DND-41 (cell line): ENCODE measurements around the gene VCAM1.

ENCODE experiments used
- ATAC-seq: fragments of 200-7000 bp; cut with Tn5 transposase; 3 replicates; pipeline ENCODE4 v1.9.1; 2021; ENCODE audit warnings: low read depth; ENCODE audit not compliant: insufficient read depth
- DNase-seq: peaks from one replicate; pipeline ENCODE4 v3.0.0-alpha.2; 2020
- H2AFZ ChIP-seq: 2 replicates; pipeline ENCODE4 v1.6.0; 2012; ENCODE audit warnings: low read depth, low read length
- H3K27ac ChIP-seq: 2 replicates; pipeline ENCODE4 v1.5.1; 2012; ENCODE audit warnings: low read length, inconsistent platforms
- H3K27me3 ChIP-seq: fragments of 200-600 bp; sonication (generic); 2 replicates; pipeline ENCODE4 v1.6.0; 2012; ENCODE audit warnings: low read length, mild to moderate bottlenecking, inconsistent platforms; ENCODE audit not compliant: insufficient read depth, poor library complexity
- H3K36me3 ChIP-seq: 2 replicates; pipeline ENCODE4 v1.5.1; 2012; ENCODE audit warnings: low read length, inconsistent platforms; ENCODE audit not compliant: insufficient read depth
- H3K4me1 ChIP-seq: 2 replicates; pipeline ENCODE4 v1.5.1; 2012; ENCODE audit warnings: mild to moderate bottlenecking, low read length; ENCODE audit not compliant: insufficient read depth
- H3K4me2 ChIP-seq: 2 replicates; pipeline ENCODE4 v1.6.0; 2012; ENCODE audit warnings: mild to moderate bottlenecking, moderate library complexity, low read length, inconsistent platforms; ENCODE audit not compliant: insufficient read depth
- H3K4me3 ChIP-seq, 2 experiments: fragments of 200-600 bp in 1 of 2; shearing (Covaris generic) in 1 of 2; 2 replicates each; pipeline ENCODE4 v1.5.1; 2012 to 2016; ENCODE audit warnings: inconsistent platforms in 2 of 2, low read length in 2 of 2, mild to moderate bottlenecking in 2 of 2, low read depth in 1 of 2, moderate library complexity in 1 of 2
- H3K79me2 ChIP-seq: 2 replicates; pipeline ENCODE4 v1.6.0; 2012; ENCODE audit warnings: low read length, inconsistent platforms; ENCODE audit not compliant: insufficient read depth
- H3K9ac ChIP-seq: 2 replicates; pipeline ENCODE4 v1.6.0; 2012; ENCODE audit warnings: low read depth, mild to moderate bottlenecking, inconsistent platforms, low read length, moderate library complexity
- H3K9me3 ChIP-seq: 2 replicates; pipeline ENCODE4 v1.5.1; 2012; ENCODE audit warnings: low read length, moderate library complexity, mild to moderate bottlenecking, inconsistent platforms; ENCODE audit not compliant: insufficient read depth, severe bottlenecking
- H4K20me1 ChIP-seq: 2 replicates; pipeline ENCODE4 v1.6.0; 2012; ENCODE audit warnings: low read length; ENCODE audit not compliant: insufficient read depth
- EZH2 ChIP-seq: IDR thresholded peaks from 3 replicates; pipeline ENCODE4 v1.6.1; 2012; ENCODE audit warnings: borderline replicate concordance, low read depth, mild to moderate bottlenecking, moderate library complexity, low read length, inconsistent platforms; ENCODE audit not compliant: severe bottlenecking
- TF ChIP-seq, protein P1 (sequence below): IDR thresholded peaks from 2 replicates; pipeline ENCODE4 v1.5.1; 2012; ENCODE audit warnings: borderline replicate concordance, low read length, moderate library complexity, mild to moderate bottlenecking; ENCODE audit not compliant: poor library complexity, severe bottlenecking; ENCODE audit errors: extremely low read depth

Gene VCAM1

DNA sequence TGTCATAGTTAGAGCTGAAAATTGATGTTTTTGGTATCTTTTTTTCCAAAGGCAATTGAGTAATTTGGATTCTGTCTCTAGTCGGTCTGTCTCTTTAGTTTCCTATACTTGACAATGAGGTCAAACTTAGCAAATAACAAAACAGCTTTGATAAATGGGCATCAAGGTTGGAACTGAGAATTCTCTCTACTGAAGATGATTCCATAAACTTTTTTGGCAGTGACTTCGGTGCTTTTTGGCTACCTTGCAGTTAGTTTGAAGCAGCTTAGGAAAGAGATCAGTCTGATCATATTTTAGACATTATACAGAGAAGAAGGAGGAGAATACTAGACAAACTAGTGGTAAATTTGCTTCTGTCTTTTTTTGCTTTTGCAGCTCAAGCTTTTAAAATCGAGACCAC, 559 bp downstream of the VCAM1 start:
- no peaks in the 10 kb centered on the region for H4K20me1 ChIP-seq
- no peak overlapping the region for H3K27ac ChIP-seq
- ATAC-seq, result no peak
- TF ChIP-seq EZH2, result no peak
- TF ChIP-seq, protein P1, sequence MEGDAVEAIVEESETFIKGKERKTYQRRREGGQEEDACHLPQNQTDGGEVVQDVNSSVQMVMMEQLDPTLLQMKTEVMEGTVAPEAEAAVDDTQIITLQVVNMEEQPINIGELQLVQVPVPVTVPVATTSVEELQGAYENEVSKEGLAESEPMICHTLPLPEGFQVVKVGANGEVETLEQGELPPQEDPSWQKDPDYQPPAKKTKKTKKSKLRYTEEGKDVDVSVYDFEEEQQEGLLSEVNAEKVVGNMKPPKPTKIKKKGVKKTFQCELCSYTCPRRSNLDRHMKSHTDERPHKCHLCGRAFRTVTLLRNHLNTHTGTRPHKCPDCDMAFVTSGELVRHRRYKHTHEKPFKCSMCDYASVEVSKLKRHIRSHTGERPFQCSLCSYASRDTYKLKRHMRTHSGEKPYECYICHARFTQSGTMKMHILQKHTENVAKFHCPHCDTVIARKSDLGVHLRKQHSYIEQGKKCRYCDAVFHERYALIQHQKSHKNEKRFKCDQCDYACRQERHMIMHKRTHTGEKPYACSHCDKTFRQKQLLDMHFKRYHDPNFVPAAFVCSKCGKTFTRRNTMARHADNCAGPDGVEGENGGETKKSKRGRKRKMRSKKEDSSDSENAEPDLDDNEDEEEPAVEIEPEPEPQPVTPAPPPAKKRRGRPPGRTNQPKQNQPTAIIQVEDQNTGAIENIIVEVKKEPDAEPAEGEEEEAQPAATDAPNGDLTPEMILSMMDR, result no peak
- H3K4me3 ChIP-seq, result no peak overlapping the region
- no peaks in the 10 kb centered on the region for H3K4me1 ChIP-seq
- H3K9ac ChIP-seq, result no peak overlapping the region
- H3K79me2 ChIP-seq, result no peaks in the 10 kb centered on the region
- no peak for DNase-seq
- H3K27me3 ChIP-seq, result no peaks in the 10 kb centered on the region
- no peak overlapping the region for H2AFZ ChIP-seq
- H3K9me3 ChIP-seq, result no peaks in the 10 kb centered on the region
- no peak overlapping the region for H3K4me2 ChIP-seq
- H3K36me3 ChIP-seq, result no peaks in the 10 kb centered on the region

DNA sequence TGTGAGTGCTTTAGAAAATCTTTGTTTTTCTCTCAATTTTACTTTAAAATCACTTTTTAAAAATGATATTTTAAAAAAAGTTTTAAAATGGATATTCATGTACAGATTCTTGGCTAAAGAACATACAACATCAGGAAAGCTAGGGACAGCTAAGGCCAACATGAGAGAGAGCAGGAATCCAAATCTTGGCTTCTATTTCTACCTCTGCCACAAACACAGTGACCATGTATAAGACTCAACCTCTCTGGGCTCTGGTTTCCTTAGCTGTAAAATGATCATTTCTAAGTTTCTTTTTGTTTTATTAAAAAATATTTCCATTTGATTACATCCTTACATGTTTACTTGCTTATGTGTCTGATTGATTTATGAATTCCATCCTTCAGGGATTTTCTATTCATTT, 1.2 kb downstream of the VCAM1 start:
- Histone ChIP-seq H2AFZ (no peak overlapping the region), H3K27me3 (no peaks in the 10 kb centered on the region), H4K20me1 (no peaks in the 10 kb centered on the region), H3K79me2 (no peaks in the 10 kb centered on the region), H3K9ac (no peak overlapping the region), H3K4me1 (no peaks in the 10 kb centered on the region), H3K4me3 (no peak overlapping the region), H3K4me2 (no peak overlapping the region), H3K36me3 (no peaks in the 10 kb centered on the region), H3K27ac (no peak overlapping the region), H3K9me3 (no peaks in the 10 kb centered on the region)
- DNase-seq, result no peak
- ATAC-seq, result no peak
- no peak for TF ChIP-seq EZH2
- TF ChIP-seq, protein P1, result no peak

DNA sequence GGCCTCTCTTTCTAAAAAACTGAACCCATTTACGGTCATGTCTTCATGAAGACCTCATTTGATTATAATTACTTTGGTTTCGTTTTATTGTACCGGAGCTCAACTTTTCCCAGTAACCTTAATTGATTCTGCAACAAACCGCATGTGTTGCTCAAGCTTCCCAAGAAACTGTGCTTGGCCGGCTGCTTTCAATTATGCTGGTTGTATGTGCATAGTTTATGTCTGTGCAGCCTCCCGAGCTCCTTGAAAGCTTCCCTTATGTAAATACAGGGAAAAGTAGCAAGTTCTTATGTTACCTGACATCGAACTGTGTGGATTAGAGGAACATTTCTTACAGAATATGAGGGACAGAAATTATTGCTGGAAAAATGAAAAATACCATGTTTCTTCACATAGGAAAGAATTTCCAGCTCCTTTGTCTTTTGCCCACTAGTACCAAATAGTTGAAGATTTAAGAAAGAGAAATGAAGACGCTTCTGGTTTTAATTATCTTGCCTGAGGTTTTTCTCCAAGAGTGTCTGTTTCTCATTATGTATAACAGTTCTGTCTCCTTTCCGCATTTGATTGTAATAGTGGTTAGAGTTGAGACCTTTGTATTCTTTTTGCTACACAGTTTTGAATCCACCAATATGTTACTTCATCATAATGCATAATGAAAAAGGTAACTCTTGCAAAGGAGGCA, 2.1 kb downstream of the VCAM1 start:
- Histone ChIP-seq H3K9me3 (no peaks in the 10 kb centered on the region), H3K79me2 (no peaks in the 10 kb centered on the region), H3K4me3 (no peak overlapping the region), H3K27ac (no peak overlapping the region), H3K4me1 (no peaks in the 10 kb centered on the region), H2AFZ (no peak overlapping the region), H3K4me2 (no peak overlapping the region), H3K36me3 (no peaks in the 10 kb centered on the region), H3K27me3 (no peaks in the 10 kb centered on the region), H4K20me1 (no peaks in the 10 kb centered on the region), H3K9ac (no peak overlapping the region)
- DNase-seq (no peak), ATAC-seq (no peak)
- TF ChIP-seq, protein P1, result no peak
- no peak for TF ChIP-seq EZH2
